ENCODE results near the gene GRIPAP1. TPM values are rescaled to one million over a fixed set of nuclear protein-coding genes. Genes with fewer than 3 reads are reported as not detected.

The GRIPAP1 gene
- total RNA-seq, 6 experiments from 2014 or later = 23.2 to 32.1 (median 27.5) TPM

DNA sequence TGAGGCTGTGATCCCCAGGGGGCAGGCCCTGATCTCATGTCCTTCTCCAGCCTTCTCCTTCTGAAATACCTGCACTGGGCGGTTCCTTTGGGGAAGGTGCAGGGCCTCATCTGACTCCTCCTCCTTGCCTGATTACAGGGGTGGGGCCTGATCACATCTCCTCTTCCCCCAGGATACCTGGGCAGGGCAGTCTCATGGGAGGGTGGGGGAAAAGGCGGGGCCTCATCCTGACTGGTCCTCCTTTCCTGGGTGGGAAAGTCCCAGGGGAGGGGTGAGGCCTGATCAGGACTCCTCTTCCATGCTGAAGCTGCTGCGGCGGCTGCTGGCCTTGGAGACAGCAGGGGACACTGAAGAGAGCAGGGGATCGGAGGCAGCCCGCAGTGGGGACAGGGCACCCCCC is 27.8 kb upstream of the GRIPAP1 start:
- Mint-ChIP-seq H3K4me1 (ENCODE audit: low read depth) (peaks cover 7% of the 10 kb centered on the region; the same call in 1 of the 2 replicates), H3K27ac (no peak overlapping the region), H3K27me3 (ENCODE audit: insufficient read depth) (no peaks in the 10 kb centered on the region; the same call in 1 of the 2 replicates), H3K4me3 (no peak overlapping the region), H3K36me3 (ENCODE audit: low read depth) (peaks cover 20% of the 10 kb centered on the region), H3K9me3 (no peaks in the 10 kb centered on the region)
- TF ChIP-seq, protein P1, sequence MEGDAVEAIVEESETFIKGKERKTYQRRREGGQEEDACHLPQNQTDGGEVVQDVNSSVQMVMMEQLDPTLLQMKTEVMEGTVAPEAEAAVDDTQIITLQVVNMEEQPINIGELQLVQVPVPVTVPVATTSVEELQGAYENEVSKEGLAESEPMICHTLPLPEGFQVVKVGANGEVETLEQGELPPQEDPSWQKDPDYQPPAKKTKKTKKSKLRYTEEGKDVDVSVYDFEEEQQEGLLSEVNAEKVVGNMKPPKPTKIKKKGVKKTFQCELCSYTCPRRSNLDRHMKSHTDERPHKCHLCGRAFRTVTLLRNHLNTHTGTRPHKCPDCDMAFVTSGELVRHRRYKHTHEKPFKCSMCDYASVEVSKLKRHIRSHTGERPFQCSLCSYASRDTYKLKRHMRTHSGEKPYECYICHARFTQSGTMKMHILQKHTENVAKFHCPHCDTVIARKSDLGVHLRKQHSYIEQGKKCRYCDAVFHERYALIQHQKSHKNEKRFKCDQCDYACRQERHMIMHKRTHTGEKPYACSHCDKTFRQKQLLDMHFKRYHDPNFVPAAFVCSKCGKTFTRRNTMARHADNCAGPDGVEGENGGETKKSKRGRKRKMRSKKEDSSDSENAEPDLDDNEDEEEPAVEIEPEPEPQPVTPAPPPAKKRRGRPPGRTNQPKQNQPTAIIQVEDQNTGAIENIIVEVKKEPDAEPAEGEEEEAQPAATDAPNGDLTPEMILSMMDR (IDR thresholded peaks at IDR 0.05) = no peak
- no peak for DNase-seq

DNA sequence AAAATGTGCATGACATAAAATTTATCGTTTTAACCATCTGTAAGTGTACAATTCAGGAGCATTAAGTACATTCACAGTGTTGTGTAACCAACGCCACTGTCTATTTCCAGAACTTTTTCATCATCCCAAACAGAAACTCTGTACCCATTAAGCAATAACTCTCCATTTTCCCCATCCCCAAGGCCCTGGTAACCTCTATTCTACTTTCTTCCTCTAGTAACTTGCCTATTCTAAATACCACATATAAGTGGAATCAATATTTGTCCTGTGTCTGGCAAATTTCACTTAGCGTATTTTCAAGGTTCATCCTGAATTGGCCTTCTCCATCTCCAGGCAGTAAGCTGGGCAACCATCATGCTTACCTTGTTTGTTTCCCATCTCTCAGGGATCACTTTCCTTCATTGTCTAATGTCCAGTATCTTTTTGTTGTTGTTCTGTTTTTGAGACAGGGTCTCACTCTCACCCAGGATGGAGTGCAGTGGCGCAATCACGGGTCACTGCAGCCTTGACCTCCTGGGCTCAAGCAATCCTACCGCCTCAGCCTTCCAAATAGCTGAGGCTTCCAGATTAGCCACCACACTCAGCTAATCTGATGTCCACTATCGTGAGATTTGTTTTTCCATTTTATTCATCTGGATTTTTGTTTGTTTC is 17.7 kb upstream of the GRIPAP1 start:
- Mint-ChIP-seq H3K27me3 (ENCODE audit: insufficient read depth) (no peaks in the 10 kb centered on the region), H3K27ac (no peak overlapping the region), H3K36me3 (ENCODE audit: low read depth) (peaks cover 6% of the 10 kb centered on the region), H3K9me3 (no peaks in the 10 kb centered on the region), H3K4me3 (no peak overlapping the region), H3K4me1 (ENCODE audit: low read depth) (no peaks in the 10 kb centered on the region)
- TF ChIP-seq, protein P1 (IDR thresholded peaks at IDR 0.05) = no peak
- no peak for DNase-seq

DNA sequence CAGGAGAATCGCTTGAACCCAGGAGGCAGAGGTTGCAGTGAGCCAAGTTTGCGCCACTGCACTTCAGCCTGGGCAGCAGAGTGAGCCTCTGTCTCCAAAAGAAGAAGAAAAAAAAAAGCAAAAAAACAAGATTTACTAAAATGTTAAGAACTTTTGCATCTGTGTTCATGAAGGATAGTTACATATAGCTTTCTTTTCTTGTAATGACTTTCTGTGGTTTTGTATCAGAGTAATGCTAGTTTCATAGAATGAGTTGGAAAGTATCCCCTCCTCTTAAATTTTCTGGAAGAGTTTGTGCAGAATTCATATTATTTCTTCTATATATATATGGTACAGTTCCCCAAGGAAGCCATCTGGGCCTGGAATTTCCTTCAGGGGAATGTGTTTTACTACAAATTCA is 17.0 kb upstream of the GRIPAP1 start:
- Mint-ChIP-seq H3K27me3 (ENCODE audit: insufficient read depth) (no peaks in the 10 kb centered on the region), H3K9me3 (no peaks in the 10 kb centered on the region), H3K4me1 (ENCODE audit: low read depth) (no peaks in the 10 kb centered on the region), H3K27ac (no peak overlapping the region), H3K36me3 (ENCODE audit: low read depth) (no peaks in the 10 kb centered on the region), H3K4me3 (no peak overlapping the region)
- TF ChIP-seq, protein P1 (IDR thresholded peaks at IDR 0.05) = no peak
- DNase-seq = no peak

DNA sequence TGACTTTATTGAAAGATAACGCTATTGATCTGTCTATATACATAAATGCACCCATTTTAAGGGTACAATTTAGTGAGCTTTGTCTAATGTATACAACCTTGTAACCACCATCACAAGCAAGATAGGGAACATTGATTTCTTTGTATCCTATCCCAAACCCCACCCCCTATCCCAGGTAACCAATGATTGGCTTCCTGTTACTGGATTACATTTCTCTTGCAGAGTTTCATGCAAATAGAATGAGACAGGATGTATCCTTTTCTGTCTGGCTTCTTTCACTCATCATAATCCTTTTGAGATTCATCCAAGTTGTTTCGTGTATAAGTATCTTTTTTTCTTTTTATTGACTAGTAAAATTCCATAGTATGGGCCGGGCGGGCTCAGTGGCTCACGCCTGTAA is 1.6 kb upstream of the GRIPAP1 start:
- H3K27ac Mint-ChIP-seq = no peak overlapping the region
- TF ChIP-seq, protein P1 (IDR thresholded peaks at IDR 0.05) = no peak
- H3K36me3 Mint-ChIP-seq (ENCODE audit: low read depth) = peaks cover under 1% of the 10 kb centered on the region; the same call in 1 of the 2 replicates
- peaks cover 12% of the 10 kb centered on the region for H3K4me1 Mint-ChIP-seq (ENCODE audit: low read depth)
- no peaks in the 10 kb centered on the region for H3K9me3 Mint-ChIP-seq
- H3K4me3 Mint-ChIP-seq = peak overlapping the region; percentile 36; the same call in 1 of the 2 replicates
- no peaks in the 10 kb centered on the region for H3K27me3 Mint-ChIP-seq (ENCODE audit: insufficient read depth)
- DNase-seq = no peak

DNA sequence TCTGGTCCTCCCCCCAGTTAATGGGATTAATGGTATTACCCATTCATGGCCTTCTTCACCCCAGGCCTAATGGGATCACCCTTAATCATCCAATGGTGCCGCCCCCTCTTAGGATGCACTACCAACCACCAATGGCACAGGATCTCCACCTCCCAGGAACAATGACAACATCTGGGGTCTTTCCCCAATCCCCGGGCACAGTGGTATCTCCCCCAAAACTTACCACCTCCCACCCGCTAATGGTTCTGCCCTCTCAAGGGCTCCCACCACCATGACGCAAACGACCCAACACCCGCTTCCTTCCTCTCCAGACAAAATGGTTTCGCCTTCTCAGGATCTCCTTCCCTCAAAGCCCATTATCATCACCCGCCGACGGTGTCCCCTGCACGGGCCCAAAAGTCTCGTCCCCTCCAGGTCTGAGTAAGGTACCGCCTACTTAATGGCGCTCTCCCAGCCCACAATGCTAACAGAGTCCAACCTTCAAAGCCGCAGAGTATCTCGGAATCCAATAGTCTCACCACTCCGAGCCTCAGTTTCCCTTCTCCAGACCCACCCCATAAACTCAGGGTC is 458 bp downstream of the GRIPAP1 start:
- Mint-ChIP-seq H3K4me3 (peak overlapping the region; percentile 100), H3K27ac (peak overlapping the region; percentile 96), H3K4me1 (ENCODE audit: low read depth) (peaks cover 12% of the 10 kb centered on the region), H3K36me3 (ENCODE audit: low read depth) (peaks cover 21% of the 10 kb centered on the region; the same call in 1 of the 2 replicates), H3K9me3 (no peaks in the 10 kb centered on the region), H3K27me3 (ENCODE audit: insufficient read depth) (no peaks in the 10 kb centered on the region; the same call in 1 of the 2 replicates)
- TF ChIP-seq, protein P1 (IDR thresholded peaks at IDR 0.05) = no peak
- DNase-seq = peak; percentile 9
